Measurements from ENCODE around the gene ABLIM1.

DNA sequence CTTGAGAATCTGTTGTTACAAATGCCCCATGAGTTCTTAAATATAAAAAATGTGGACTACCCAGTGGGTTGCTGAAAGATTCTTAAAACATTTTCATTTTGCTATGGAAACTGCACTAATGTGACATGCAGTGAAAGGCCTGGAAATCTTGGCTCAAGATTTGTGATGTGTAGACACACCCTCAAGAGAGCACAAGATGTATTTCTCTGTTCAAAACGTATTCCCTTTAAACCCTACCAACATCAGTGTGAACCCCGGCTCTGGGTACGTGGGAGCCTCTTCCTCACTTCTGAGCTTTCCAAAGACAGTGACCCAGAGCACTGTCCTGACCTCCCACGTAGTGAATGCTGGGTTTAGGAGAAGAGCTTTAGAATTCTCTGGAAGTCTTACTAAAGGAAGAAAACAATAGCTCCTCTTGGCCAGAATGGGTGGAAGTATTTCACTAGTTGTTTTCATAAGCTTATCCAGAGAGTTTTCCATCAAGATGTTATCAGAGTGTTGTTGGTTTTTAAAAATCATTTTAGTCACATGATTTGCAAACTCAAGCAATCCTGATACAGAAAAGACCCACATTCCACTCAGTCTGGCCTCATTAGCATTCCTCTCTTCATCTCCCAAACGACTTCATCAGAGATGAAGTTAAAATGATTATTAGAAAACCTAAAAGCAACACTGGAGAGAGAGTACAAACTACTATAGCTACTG lies 172.2 kb downstream of the ABLIM1 start:
- no peak for TF ChIP-seq CTCF (IDR thresholded peaks at IDR 0.05)
- no peak for TF ChIP-seq POLR2A (IDR thresholded peaks at IDR 0.05)
- peak; percentile 59 to 81 for TF ChIP-seq EP300 (IDR thresholded peaks at IDR 0.05)
